Neural cell (in vitro differentiated cells): Measurements from ENCODE around the gene ANKRD63. TPM values are rescaled to one million over a fixed set of nuclear protein-coding genes. Genes with fewer than 3 reads are reported as not detected.

Experiments used
- H2AFZ ChIP-seq: fragments of 200-600, 300-800 bp; sonication (generic), shearing (Covaris generic); 2 replicates; pipeline ENCODE4 v1.6.0; 2014; ENCODE audit warnings: low read depth, mild to moderate bottlenecking, antibody characterized with exemption, low read length, moderate library complexity
- H3F3A ChIP-seq: fragments of 200-600 bp; shearing (Covaris generic); 2 replicates; pipeline ENCODE4 v1.6.1; 2016; ENCODE audit warnings: mild to moderate bottlenecking, moderate library complexity, mixed read lengths, antibody characterized with exemption, low read length; ENCODE audit not compliant: insufficient read depth, poor library complexity, severe bottlenecking
- H3K27ac ChIP-seq: fragments of 200-600, 300-800 bp; sonication (generic), shearing (Covaris generic); 2 replicates; pipeline ENCODE4 v1.5.1; 2014; ENCODE audit warnings: mild to moderate bottlenecking, low read length, moderate library complexity
- H3K27me3 ChIP-seq: fragments of 300-800, 200-600 bp; sonication (generic), shearing (Covaris generic); 2 replicates; pipeline ENCODE4 v1.6.0; 2014; ENCODE audit warnings: mild to moderate bottlenecking, low read depth, low read length, moderate library complexity; ENCODE audit not compliant: insufficient read depth
- H3K36me3 ChIP-seq: fragments of 300-800, 200-600 bp; sonication (generic), shearing (Covaris generic); 2 replicates; pipeline ENCODE4 v1.5.1; 2014; ENCODE audit warnings: mild to moderate bottlenecking, antibody characterized with exemption, low read length, moderate library complexity; ENCODE audit not compliant: insufficient read depth
- H3K4me2 ChIP-seq: fragments of 300-800, 200-600 bp; sonication (generic), shearing (Covaris generic); 2 replicates; pipeline ENCODE4 v1.6.0; 2014; ENCODE audit warnings: mild to moderate bottlenecking, low read length
- H3K4me3 ChIP-seq: fragments of 300-800, 200-600 bp; sonication (generic), shearing (Covaris generic); 2 replicates; pipeline ENCODE4 v1.5.1; 2014; ENCODE audit warnings: mild to moderate bottlenecking, low read length, moderate library complexity
- H3K79me2 ChIP-seq: fragments of 200-600 bp; shearing (Covaris generic); replicated peaks from 2 replicates; pipeline ENCODE4 v1.6.0; 2014; ENCODE audit warnings: mild to moderate bottlenecking, low read length, moderate library complexity; ENCODE audit not compliant: insufficient read depth
- H3K9ac ChIP-seq: fragments of 300-800, 200-600 bp; sonication (generic), shearing (Covaris generic); 2 replicates; pipeline ENCODE4 v1.6.1; 2016; ENCODE audit warnings: mild to moderate bottlenecking, low read length, mixed read lengths
- H3K9me2 ChIP-seq: fragments of 200-600 bp; shearing (Covaris generic); 2 replicates; pipeline ENCODE4 v1.6.1; 2016; ENCODE audit warnings: mild to moderate bottlenecking, low read length, mixed read lengths; ENCODE audit not compliant: insufficient read depth
- H3K9me3 ChIP-seq: fragments of 200-600, 300-800 bp; sonication (generic), shearing (Covaris generic); 2 replicates; pipeline ENCODE4 v1.6.1; 2016; ENCODE audit warnings: mild to moderate bottlenecking, mixed run types, low read length, moderate library complexity, mixed read lengths
- H4K20me1 ChIP-seq: fragments of 200-600 bp; shearing (Covaris generic); 2 replicates; pipeline ENCODE4 v1.6.1; 2016; ENCODE audit warnings: mild to moderate bottlenecking, mixed run types; ENCODE audit not compliant: insufficient read depth
- CTCF ChIP-seq: fragments of 450-650 bp; IDR thresholded peaks from 2 replicates; pipeline ENCODE4 v1.5.1; 2014; ENCODE audit warnings: antibody characterized with exemption, mild to moderate bottlenecking, moderate library complexity; ENCODE audit not compliant: poor library complexity, severe bottlenecking
- EP300 ChIP-seq: fragments of 450-650 bp; conservative IDR thresholded peaks from 2 replicates; pipeline ENCODE4 v1.6.1; 2014; ENCODE audit warnings: antibody characterized with exemption, mild to moderate bottlenecking, moderate library complexity; ENCODE audit not compliant: poor library complexity, severe bottlenecking
- EZH2 ChIP-seq: fragments of 200-600, 300-800 bp; shearing (Covaris generic), sonication (generic); IDR thresholded peaks from 2 replicates; pipeline ENCODE4 v1.6.1; 2014; ENCODE audit warnings: antibody characterized with exemption, low read length, borderline replicate concordance, mild to moderate bottlenecking; ENCODE audit not compliant: insufficient read depth, poor library complexity, severe bottlenecking
- MXI1 ChIP-seq: fragments of 450-650 bp; conservative IDR thresholded peaks from 2 replicates; pipeline ENCODE4 v1.6.1; 2014; ENCODE audit warnings: antibody characterized with exemption, mild to moderate bottlenecking; ENCODE audit not compliant: poor library complexity, severe bottlenecking
- POLR2AphosphoS5 ChIP-seq: IDR thresholded peaks from 2 replicates; pipeline ENCODE4 v1.6.1; 2012
- RAD21 ChIP-seq: fragments of 450-650 bp; conservative IDR thresholded peaks from 2 replicates; pipeline ENCODE4 v1.6.1; 2014; ENCODE audit warnings: antibody characterized with exemption, mild to moderate bottlenecking, moderate library complexity
- REST ChIP-seq: IDR thresholded peaks from 2 replicates; pipeline ENCODE4 v1.6.1; 2012; ENCODE audit warnings: borderline replicate concordance
- SMC3 ChIP-seq: fragments of 450-650 bp; conservative IDR thresholded peaks from 2 replicates; pipeline ENCODE4 v1.6.1; 2014; ENCODE audit warnings: antibody characterized with exemption, mild to moderate bottlenecking, moderate library complexity; ENCODE audit not compliant: poor library complexity
- TAF1 ChIP-seq: IDR thresholded peaks from 2 replicates; pipeline ENCODE4 v1.6.1; 2012; ENCODE audit warnings: low read depth
- polyA plus RNA-seq: library from polyadenylated mRNA; depleted of rRNA; stranded (reverse); fragments of >200 nt; gene quantifications from 2 replicates; pipeline ENCODE4 v1.2.3, GENCODE V29; 2014

The ANKRD63 gene
- polyA plus RNA-seq, 1 donor from 2014 or later, result 2.1 TPM

DNA sequence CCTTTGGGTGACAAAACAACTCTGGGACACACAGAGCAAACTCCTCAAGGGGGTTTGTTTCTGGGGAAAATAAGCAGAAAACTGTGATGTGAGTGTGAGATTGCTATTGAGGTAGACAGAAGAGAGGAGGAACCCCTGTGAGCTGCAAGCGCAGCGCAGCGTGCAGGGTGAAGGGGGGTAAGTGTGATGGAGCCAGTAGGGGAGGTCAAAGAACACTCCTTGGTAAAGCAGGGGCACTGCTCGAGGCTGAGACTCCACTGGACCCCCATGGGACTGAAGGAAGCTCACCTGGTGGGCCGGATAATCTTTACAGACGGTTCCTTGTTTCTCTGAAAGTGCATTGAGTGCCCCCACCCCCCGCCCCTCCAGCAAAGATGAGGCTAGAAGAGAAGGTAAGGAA lies 48.2 kb upstream of the ANKRD63 start:
- no peaks in the 10 kb centered on the region for H3K27me3 ChIP-seq
- H3K36me3 ChIP-seq, result no peaks in the 10 kb centered on the region
- no peak overlapping the region for H3K27ac ChIP-seq
- no peaks in the 10 kb centered on the region for H3K9me2 ChIP-seq
- H3F3A ChIP-seq, result no peaks in the 10 kb centered on the region
- no peak overlapping the region for H3K9ac ChIP-seq
- no peak overlapping the region for H3K4me3 ChIP-seq
- no peaks in the 10 kb centered on the region for H3K9me3 ChIP-seq
- no peaks in the 10 kb centered on the region for H4K20me1 ChIP-seq
- no peaks in the 10 kb centered on the region for H3K79me2 ChIP-seq
- H3K4me2 ChIP-seq, result no peak overlapping the region
- no peak for TF ChIP-seq CTCF
- TF ChIP-seq TAF1, result no peak
- no peak for TF ChIP-seq EZH2
- no peak for TF ChIP-seq SMC3
- TF ChIP-seq REST, result no peak
- no peak for TF ChIP-seq EP300
- TF ChIP-seq POLR2AphosphoS5, result no peak
- no peak overlapping the region for H2AFZ ChIP-seq

DNA sequence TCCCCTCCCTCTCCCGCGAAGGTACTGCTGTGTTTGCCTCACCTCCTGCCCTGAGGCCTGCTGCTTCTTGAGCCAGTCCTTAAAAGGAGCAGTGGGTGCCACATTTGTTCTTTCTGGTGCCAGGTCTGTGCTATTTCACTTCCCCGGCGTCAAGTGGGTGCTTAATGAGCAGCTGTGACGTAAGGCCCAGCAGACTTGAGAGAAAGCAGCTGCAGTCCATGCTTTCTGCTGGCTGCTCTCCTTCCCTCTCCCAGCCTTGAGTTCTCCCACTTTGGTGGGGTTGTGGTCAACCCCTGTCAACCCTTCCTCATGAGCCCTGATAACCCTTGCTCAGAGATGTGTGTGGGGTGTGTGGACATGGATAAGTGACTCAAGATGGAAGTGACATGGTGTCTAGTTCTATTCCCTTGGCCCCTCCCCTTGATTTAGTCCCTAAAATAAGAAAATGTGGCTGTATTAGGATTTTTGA lies 47.5 kb upstream of the ANKRD63 start:
- TF ChIP-seq MXI1 (no peak), POLR2AphosphoS5 (no peak), REST (no peak), RAD21 (no peak), EP300 (no peak), SMC3 (no peak), TAF1 (no peak), CTCF (no peak), EZH2 (no peak)
- Histone ChIP-seq H3K9me2 (no peaks in the 10 kb centered on the region), H2AFZ (no peak overlapping the region), H3K4me2 (no peak overlapping the region), H3K9ac (no peak overlapping the region), H3K4me3 (no peak overlapping the region), H3F3A (no peaks in the 10 kb centered on the region), H3K27me3 (no peaks in the 10 kb centered on the region), H4K20me1 (no peaks in the 10 kb centered on the region), H3K9me3 (no peaks in the 10 kb centered on the region), H3K27ac (no peak overlapping the region), H3K36me3 (no peaks in the 10 kb centered on the region), H3K79me2 (no peaks in the 10 kb centered on the region)
